OCI-LY1 (cell line): Measurements from ENCODE around the gene HIVEP1.

Experiments
- H2AFZ ChIP-seq: fragments of 200-600 bp; sonication (generic), shearing (Covaris generic); 2 replicates; pipeline ENCODE4 v1.6.0; 2014; ENCODE audit warnings: antibody characterized with exemption, mild to moderate bottlenecking, low read length
- H3F3A ChIP-seq: fragments of 200-600 bp; sonication (generic), shearing (Covaris generic); 2 replicates; pipeline ENCODE4 v1.6.0; 2014; ENCODE audit warnings: mild to moderate bottlenecking, antibody characterized with exemption, low read length, moderate library complexity; ENCODE audit not compliant: insufficient read depth
- H3K27ac ChIP-seq: fragments of 200-600 bp; sonication (generic); 2 replicates; pipeline ENCODE4 v1.5.1; 2014; ENCODE audit warnings: low read length, mixed run types, mild to moderate bottlenecking, low read depth; ENCODE audit not compliant: poor library complexity, severe bottlenecking
- H3K27me3 ChIP-seq: fragments of 200-600 bp; sonication (generic); 2 replicates; pipeline ENCODE4 v1.6.0; 2014; ENCODE audit warnings: antibody characterized with exemption, mild to moderate bottlenecking, low read length, moderate library complexity; ENCODE audit not compliant: insufficient read depth
- H3K36me3 ChIP-seq: fragments of 200-600 bp; sonication (generic); 2 replicates; pipeline ENCODE4 v1.6.1; 2014; ENCODE audit warnings: mild to moderate bottlenecking, antibody characterized with exemption, low read length, moderate library complexity, mixed read lengths; ENCODE audit not compliant: insufficient read depth
- H3K4me1 ChIP-seq: fragments of 200-600 bp; sonication (generic); 2 replicates; pipeline ENCODE4 v1.5.1; 2014; ENCODE audit warnings: mild to moderate bottlenecking, low read length, moderate library complexity; ENCODE audit not compliant: insufficient read depth, severe bottlenecking
- H3K4me2 ChIP-seq: fragments of 200-600 bp; sonication (generic), shearing (Covaris generic); 2 replicates; pipeline ENCODE4 v1.6.1; 2014; ENCODE audit warnings: low read length
- H3K4me3 ChIP-seq: fragments of 200-600 bp; sonication (generic); 2 replicates; pipeline ENCODE4 v1.5.1; 2014; ENCODE audit warnings: low read length, low read depth, mild to moderate bottlenecking, mixed read lengths; ENCODE audit not compliant: poor library complexity, severe bottlenecking
- H3K79me2 ChIP-seq: fragments of 200-600 bp; shearing (Covaris generic); 2 replicates; pipeline ENCODE4 v1.6.1; 2016; ENCODE audit warnings: mixed run types, low read length, mixed read lengths; ENCODE audit not compliant: insufficient read depth
- H3K9ac ChIP-seq: fragments of 200-600 bp; sonication (generic), shearing (Covaris generic); 2 replicates; pipeline ENCODE4 v1.6.1; 2014; ENCODE audit warnings: mild to moderate bottlenecking, low read length, mixed read lengths
- H3K9me2 ChIP-seq: fragments of 200-600 bp; sonication (generic), shearing (Covaris generic); 2 replicates; pipeline ENCODE4 v1.6.1; 2014; ENCODE audit warnings: low read depth, mild to moderate bottlenecking, low read length, mixed read lengths
- H3K9me3 ChIP-seq: fragments of 200-600 bp; shearing (Covaris generic); 2 replicates; pipeline ENCODE4 v1.6.1; 2014; ENCODE audit warnings: low read length, mixed read lengths
- H4K20me1 ChIP-seq: fragments of 200-600 bp; sonication (generic), shearing (Covaris generic); 2 replicates; pipeline ENCODE4 v1.6.0; 2016; ENCODE audit warnings: mild to moderate bottlenecking, low read length; ENCODE audit not compliant: insufficient read depth
- EZH2 ChIP-seq: fragments of 200-600 bp; sonication (generic), shearing (Covaris generic); IDR thresholded peaks from 2 replicates; pipeline ENCODE4 v1.8.0; 2017; ENCODE audit warnings: borderline replicate concordance, mixed run types, mild to moderate bottlenecking, antibody characterized with exemption, low read length, moderate library complexity, mixed read lengths
- TF ChIP-seq, protein P1 (sequence below): fragments of 200-600 bp; sonication (generic), shearing (Covaris generic); IDR thresholded peaks from 2 replicates; pipeline ENCODE4 v1.5.1; 2017; ENCODE audit warnings: mild to moderate bottlenecking, antibody characterized with exemption, low read length, moderate library complexity, mixed read lengths

HIVEP1 gene

DNA sequence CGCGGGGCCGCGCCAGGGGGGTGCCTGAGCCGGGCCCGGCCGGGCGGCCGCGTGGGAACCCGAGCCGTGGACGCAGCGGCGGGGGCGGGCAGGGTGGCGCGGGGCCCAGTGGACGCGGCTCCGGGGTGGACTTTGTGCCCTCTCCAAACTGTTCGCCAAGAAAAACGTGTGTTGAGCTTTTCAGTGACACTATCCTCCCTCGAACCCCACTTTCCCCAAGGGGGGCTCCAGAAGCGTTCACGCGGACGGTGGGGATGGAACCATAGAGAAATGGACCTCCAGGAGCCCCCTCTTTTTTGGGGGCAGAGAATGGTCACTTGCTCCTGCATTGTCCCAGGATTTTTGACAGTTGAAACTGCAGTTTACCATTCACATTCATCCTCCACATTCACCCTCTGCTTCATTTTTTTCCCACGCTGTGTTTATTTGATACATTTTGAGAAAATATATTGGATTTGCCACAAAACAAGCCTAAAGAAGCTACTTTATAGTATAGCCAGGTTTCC lies 2.9 kb upstream of the HIVEP1 start:
- H4K20me1 ChIP-seq, result no peaks in the 10 kb centered on the region
- H3K9me3 ChIP-seq, result no peaks in the 10 kb centered on the region
- H3K4me3 ChIP-seq, result peak overlapping the region; percentile 73
- peaks cover 28% of the 10 kb centered on the region for H3K79me2 ChIP-seq
- peaks cover 32% of the 10 kb centered on the region for H3K4me1 ChIP-seq
- peak overlapping the region; percentile 80 for H3K9ac ChIP-seq
- TF ChIP-seq EZH2, result no peak
- TF ChIP-seq, protein P1, sequence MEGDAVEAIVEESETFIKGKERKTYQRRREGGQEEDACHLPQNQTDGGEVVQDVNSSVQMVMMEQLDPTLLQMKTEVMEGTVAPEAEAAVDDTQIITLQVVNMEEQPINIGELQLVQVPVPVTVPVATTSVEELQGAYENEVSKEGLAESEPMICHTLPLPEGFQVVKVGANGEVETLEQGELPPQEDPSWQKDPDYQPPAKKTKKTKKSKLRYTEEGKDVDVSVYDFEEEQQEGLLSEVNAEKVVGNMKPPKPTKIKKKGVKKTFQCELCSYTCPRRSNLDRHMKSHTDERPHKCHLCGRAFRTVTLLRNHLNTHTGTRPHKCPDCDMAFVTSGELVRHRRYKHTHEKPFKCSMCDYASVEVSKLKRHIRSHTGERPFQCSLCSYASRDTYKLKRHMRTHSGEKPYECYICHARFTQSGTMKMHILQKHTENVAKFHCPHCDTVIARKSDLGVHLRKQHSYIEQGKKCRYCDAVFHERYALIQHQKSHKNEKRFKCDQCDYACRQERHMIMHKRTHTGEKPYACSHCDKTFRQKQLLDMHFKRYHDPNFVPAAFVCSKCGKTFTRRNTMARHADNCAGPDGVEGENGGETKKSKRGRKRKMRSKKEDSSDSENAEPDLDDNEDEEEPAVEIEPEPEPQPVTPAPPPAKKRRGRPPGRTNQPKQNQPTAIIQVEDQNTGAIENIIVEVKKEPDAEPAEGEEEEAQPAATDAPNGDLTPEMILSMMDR, result no peak
- no peaks in the 10 kb centered on the region for H3F3A ChIP-seq
- H3K27ac ChIP-seq, result peak overlapping the region; percentile 93
- peaks cover 5% of the 10 kb centered on the region; the same call in 1 of the 2 replicates for H3K36me3 ChIP-seq
- no peaks in the 10 kb centered on the region for H3K27me3 ChIP-seq
- H3K9me2 ChIP-seq, result no peaks in the 10 kb centered on the region
- no peak overlapping the region for H2AFZ ChIP-seq
- H3K4me2 ChIP-seq, result peak overlapping the region; percentile 79

DNA sequence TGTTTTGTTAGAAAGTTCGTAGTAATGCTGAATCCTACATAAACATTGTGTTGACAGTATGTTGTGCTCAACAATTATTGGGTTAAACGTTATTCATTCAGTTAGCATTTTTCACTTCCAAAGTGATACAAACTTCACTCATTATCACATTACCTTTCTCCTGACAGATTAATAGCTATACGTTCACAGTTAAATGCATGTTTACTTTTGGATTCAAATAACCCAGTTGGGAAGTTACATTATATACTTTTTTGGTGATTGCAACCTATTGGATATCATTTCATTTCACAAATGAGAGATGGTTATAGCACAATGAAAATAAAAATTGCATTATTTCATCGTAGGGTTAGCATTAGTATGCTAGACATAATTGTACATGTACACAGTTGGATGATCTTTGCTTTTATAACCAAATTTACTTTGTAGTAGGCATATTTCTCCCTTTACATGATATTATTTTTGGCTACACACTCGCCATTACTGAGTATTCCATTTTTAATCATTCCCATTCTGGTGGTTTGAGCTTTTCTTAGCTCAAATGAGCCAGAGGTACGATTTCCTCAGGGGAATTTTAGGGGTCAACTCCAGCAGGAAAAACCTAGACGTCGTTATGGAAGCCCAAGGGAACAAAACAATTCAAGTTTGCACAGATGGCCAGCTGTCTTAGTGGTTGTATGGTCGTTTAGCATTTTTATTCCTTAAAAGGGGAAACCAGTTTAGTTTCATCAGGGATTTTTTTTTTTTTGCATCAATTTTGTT lies 2.1 kb upstream of the HIVEP1 start:
- Histone ChIP-seq H3K9ac (peak overlapping the region; percentile 80), H3K9me3 (0 out of 2 replicates have a peak, but pooled peaks cover 2% of the 10 kb centered on the region), H3F3A (no peaks in the 10 kb centered on the region), H3K79me2 (peaks cover 37% of the 10 kb centered on the region), H4K20me1 (no peaks in the 10 kb centered on the region), H3K9me2 (no peaks in the 10 kb centered on the region), H3K4me1 (peaks cover 34% of the 10 kb centered on the region), H3K27me3 (no peaks in the 10 kb centered on the region), H3K36me3 (peaks cover 13% of the 10 kb centered on the region), H3K27ac (peak overlapping the region; percentile 93), H2AFZ (no peak overlapping the region), H3K4me3 (peak overlapping the region; percentile 73), H3K4me2 (peak overlapping the region; percentile 79)
- TF ChIP-seq EZH2, result no peak

- Histone ChIP-seq H2AFZ (no peak overlapping the region), H3K9ac (peak overlapping the region; percentile 80), H3K9me3 (0 out of 2 replicates have a peak, but pooled peaks cover 2% of the 10 kb centered on the region), H3K9me2 (no peaks in the 10 kb centered on the region), H3K36me3 (peaks cover 20% of the 10 kb centered on the region), H3K27me3 (no peaks in the 10 kb centered on the region), H3K4me3 (peak overlapping the region; percentile 73), H3K79me2 (peaks cover 44% of the 10 kb centered on the region), H4K20me1 (no peaks in the 10 kb centered on the region), H3F3A (no peaks in the 10 kb centered on the region), H3K4me1 (peaks cover 34% of the 10 kb centered on the region), H3K4me2 (peak overlapping the region; percentile 79), H3K27ac (peak overlapping the region; percentile 93)
- TF ChIP-seq, protein P1, result no peak
- no peak for TF ChIP-seq EZH2
Measured at GRCh38 chr6:12010635-12011275, 1.4 kb upstream of the HIVEP1 start.
